Left hindlimb (tissue), 1 donor: ENCODE data around the gene ATG16L1.

Source experiments
- DNase-seq: peaks from one replicate; pipeline ENCODE4 v3.0.0-alpha.2; 2018

Gene ATG16L1

DNA sequence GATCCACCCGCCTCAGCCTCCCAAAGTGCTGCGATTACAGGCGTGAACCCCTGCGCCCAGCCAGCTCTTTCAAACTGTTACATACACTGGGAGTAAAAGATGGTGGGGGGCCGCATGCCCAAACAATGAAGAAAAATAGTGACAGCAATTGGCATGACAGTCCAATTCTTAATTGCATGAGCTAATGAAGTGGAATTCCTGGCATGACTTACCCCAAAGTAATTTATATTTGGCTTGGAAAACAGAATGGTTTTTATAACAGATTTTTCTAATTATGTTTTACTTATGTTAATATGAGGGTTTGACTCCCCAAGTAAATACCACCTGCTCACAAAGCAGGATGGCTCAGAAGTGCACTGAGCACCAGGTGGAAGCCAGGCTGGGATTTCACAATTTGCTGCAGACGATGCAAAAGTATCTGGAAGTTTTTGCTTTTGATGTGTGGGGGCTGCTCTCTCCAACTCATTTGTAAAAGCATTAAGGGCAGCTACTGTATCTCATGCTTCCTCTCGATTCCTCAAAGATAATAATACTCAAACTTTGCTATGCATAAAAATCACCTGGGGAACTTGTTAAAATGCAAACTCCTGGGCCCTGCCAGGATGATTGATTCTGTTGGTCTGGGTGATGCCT is 24.0 kb upstream of the ATG16L1 start:
- DNase-seq: no peak

DNA sequence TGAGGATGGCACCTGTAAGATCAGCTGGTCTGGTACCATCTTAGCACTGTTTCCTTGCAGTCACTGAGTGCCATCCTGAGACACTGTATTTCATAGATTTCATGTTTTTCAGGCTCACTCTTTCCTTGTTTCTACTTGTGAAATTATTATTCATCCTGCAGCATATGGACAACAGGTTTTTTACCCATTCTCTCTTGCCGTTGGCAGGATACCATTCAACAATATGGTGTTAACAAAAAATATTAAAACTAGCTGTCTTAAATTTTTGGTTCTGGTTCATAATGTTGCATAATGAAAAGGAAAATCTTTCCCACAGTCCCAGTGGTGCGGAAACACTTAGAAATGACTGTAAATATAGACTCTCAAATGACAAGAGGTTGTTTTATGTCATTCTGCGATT is 23.1 kb upstream of the ATG16L1 start:
- DNase-seq: no peak

DNA sequence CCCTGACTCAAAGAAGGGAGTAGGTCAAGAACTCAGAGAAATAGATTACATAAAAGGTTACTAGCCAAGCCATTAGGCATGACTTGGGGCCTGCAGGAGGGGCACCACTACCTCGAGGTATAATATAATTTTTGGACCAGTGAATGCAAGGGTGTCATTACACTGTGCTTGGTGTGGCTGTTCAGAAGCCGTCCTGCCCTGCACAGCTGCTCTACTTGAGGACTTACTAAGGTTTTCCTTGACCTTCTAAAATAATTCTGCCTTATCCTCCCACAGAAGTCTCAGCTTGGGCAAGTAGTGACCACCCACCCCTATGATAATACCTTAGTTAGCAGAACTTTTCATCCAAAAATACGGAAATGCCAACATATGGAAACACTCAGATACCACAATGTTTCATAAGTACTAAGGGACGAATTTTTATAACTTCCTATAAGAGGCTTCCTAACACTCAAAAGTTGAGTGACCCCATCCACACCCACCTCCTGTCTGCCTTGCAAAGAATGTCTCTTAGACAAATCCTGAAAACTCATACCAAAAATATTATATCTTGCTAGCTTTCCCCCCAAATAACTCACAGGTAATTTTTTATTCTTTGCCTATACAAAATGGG is 17.7 kb upstream of the ATG16L1 start:
- DNase-seq: no peak

DNA sequence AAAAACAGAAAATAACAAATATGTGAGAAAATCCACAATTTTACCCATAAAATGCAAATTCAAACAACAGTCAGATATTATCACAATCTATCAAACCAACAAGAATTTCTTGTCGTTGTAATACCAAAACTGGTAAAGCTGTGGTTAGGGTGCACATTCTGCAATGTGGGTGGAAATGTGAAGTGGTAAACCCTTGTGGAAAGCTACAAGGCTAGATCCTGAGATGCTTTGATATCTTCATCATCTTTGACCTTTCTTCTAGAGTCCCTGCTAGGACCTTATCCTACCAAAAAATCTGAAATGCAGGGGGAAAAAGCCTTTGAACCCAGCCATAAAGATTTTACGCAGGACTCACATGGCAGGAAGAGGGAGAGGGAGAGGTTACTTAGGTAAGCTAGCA is 17.2 kb upstream of the ATG16L1 start:
- no peak for DNase-seq

DNA sequence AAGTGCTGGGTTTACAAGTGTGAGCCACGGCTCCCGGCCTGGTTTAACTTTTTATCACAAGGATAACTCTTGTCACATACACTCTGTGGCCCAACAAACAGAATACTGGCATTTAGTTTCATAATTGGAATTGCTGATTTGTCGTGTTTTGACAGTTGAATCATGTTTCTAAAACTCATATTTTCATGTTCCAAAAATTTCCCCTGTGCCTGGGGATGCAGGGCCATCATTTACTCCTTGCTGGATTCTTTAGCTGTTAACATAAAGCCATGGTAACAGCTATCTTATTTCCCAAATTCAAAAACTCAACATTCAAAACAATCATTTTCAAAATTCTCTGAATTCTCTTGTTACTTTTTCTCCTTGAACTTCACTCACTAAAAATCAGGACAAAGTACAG is 16.5 kb upstream of the ATG16L1 start:
- DNase-seq: no peak

DNA sequence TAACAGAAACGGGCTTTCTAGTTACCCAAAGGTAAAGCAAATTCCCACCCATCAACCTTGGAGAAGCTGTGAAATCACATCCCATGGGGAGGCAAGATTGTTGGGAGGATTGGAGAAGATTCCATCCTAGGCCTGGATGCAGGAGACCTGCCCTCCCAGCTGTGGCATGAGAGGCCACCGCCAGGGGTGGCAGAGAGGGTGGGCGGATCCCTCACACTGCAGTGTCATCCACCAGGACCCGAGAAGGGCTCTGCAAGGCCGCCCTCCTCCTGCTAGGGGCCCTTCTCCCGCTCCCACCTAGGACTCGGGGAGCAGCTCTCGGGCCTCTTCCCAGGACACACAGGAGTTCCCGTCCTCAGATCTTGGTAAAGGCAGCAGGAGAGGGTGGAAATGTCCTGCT is 15.5 kb upstream of the ATG16L1 start:
- DNase-seq: no peak

DNA sequence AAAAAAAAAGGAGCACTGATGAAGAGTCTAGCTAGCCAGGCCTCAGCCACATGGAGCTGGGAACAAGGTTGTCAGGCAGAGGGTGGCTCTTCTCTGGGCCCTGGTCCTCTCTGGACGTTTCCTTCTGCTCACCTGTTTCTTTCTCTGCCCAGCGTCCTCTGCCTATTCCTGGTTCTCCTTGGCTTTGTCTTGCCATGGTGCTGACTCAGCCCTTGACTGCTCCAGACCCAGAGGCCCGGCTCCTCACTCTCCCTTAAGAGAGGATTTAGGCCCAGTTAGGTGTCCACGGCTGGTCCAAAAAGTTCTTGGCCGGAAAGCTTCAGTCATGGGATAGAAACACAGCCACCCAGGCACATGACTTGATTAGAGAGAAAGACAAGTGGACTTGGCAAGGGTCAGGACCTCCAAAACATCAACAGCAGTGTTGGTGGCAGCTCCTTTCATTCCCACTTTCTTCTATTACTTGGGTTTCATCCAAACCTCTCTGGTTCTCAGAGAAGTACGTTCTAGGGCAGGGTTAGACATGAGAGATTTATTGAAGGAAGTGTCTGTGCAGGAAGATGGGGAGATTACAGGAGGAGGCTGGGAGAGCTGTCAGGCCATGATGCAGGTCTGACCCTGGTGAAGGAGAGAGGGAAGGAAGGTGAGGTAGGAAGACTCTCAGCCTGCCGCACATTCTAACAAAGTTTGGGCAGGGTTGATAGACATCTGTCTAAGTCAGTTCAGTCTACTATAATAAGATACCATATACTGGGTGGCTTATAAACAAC is 14.5 kb upstream of the ATG16L1 start:
- no peak for DNase-seq

DNA sequence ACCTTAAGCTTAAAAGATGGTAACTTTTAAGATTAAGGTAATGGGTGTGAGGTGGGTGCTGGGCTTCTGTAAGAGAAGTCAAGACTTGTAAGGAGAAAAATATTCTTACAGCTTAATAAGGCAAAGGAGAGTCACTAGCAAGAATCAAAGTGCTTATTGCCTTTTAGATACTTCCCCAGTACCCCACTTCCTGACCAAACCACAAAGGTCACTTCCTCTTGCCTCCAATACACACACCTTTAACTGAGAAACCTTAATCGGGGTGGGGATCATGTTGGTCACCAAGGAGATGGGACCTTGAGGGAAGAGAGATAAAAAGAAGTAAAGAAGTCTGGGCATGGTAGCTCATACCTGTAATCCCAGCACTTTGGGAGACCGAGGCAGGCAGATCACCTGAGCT is 10.6 kb upstream of the ATG16L1 start:
- no peak for DNase-seq

DNA sequence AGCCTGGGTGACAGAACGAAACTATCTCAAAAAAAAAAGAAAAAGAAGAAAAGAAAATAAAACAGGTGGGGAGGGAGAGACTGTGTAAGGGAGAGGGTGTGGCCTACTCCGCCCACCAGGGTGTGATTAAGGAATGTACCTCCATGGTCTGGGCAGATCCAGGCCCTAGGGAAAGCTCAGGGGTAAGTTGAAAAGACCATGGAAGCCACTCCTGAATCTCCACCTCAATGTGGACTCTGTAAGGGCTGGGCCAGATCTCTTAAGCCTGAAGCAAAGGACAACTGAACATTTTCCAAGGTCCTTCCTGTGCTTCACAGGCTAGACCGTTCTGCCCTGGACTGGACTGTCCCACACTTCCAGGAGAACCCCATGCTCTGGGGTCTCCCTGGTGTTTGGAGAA is 9.7 kb upstream of the ATG16L1 start:
- DNase-seq: no peak

DNA sequence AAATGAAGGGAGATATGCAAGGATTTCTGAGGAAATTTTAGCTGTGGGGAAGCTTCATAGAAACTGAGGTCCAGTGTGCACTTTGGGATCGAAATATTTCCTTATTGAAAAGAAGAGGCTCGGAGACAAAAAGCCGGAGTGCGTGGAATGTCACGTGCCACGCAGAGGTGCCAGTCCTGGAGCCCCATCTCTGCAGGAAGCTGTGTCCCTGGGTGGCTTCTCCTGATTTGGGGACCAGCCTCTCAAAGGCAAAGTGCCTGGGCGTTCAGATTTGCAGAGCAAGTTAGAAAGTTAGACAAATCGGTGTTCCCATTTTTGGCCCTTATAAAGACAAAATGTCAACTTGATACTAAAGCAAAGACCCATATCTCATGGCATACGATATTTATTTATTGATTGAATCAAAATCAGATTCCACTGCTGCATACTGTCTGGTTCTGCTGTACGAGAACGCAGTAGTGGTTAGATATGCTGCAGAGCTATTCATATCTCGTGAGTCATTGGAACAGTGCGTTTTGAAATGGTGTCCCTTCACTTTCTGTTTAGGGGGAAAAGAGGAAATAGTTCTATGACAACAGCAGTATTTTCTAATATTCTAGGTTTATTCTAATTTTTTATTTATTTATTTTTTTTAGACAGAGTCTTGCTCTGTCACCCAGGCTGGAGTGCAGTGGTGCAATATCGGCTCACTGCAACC is 9.1 kb upstream of the ATG16L1 start:
- DNase-seq: no peak

DNA sequence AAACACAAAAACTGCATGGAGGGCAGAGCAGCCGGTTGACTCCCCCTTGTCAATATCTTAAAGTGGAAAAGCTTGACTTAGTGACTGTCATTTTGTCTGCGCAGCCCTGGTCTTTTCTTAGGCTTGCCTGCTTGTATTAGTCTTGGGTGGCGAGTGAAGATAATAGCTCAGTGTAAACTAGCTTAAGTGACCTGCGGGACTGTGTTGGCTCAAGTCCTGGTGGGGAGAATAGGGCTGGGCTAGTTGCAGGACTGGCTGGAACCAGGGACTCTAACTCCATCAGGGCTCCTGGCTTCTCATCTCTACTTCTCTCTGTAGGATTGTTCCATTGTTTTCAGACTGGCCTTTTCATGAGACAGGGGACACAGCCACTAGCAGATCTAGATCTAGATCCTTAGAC is 8.1 kb upstream of the ATG16L1 start:
- no peak for DNase-seq

DNA sequence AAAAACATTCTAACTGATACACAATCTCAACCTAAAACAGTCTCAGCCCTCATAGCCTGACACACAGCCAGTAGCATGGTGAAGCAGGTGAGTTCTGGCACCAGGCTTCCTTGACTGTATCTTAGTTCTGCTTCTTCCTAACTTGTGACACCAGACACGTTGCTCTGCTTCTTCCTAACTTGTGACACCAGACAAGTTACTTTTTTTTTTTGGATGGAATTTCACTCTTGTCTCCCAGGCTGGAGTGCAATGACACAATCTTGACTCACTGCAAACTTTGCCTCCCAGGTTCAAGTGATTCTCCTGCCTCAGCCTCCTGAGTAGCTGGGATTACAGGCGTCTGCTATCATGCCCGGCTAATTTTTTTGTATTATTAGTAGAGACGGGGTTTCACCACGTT is 6.7 kb upstream of the ATG16L1 start:
- no peak for DNase-seq

DNA sequence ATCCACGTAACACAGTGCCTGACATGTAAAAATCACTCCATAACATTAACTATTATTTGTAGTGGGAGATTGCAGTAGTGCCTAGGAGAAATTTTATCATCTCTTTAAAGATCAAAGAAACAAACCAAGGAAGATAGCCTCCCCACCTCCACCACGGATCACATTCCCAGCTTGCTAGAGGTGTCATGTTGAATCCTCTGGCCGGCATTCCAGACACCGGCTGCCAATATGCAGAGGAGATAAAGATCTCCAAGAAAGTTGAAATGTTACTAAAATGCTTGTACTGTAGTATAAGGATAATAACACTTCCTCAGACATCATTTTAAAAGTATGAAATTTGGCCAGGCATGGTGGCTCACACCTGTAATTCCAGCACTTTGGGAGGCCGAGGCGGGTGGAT is 6.1 kb upstream of the ATG16L1 start:
- DNase-seq: no peak

DNA sequence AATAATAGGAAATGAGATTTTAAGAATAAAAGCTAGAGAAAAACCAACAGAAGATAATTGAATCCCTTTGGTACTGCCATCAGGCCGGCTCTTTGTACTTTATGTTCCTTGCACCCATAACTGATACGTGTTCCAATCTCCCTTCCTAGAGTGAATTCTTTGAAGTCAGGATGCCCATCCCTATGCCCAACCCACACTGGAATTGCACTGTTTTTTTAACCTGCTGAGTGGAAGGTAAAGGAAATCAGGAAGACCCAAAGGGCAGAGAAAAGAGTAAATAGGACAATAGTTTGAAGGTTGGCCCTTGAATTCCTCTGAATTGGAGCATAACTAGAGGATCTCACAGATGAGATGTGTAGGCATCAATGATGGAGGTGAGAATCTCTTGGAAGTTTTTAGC is 4.4 kb upstream of the ATG16L1 start:
- no peak for DNase-seq

DNA sequence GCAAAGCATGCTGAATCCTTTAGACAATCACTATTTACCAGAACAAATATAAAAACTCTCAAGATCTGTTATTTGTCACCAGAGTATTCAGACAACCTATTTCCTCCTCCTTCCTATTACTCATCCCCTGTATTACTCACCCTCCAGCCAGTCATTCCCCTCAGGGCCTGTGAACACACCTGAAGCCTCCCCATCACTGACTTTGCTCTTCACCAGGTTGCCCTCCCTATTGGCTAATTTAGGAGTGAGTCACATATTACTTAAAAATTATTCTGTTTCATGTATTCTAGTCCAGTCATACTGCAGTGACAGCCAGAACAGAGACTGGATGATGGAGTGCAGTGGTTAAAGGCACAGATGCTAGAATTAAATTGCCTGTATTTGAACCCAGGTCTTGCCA is 3.7 kb upstream of the ATG16L1 start:
- DNase-seq: no peak

DNA sequence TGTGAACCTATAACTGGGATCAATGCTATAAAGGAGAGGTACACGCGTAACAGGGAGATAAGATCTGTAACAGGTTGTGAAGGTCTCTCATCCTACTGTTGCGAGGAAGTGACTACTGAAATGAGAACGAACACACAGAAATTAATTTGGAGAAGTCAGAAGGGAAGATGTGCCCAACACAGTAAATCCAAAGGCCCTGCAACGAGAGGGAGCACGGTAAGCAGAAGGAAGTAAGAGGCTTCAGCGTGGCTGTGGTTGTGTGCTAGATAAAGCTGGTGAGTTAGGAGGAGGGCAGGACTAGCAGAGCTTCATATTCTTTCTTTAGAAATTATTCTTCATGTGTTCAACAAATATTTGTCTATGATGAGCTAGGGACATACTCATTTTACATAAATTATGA is 2.5 kb upstream of the ATG16L1 start:
- DNase-seq: no peak

DNA sequence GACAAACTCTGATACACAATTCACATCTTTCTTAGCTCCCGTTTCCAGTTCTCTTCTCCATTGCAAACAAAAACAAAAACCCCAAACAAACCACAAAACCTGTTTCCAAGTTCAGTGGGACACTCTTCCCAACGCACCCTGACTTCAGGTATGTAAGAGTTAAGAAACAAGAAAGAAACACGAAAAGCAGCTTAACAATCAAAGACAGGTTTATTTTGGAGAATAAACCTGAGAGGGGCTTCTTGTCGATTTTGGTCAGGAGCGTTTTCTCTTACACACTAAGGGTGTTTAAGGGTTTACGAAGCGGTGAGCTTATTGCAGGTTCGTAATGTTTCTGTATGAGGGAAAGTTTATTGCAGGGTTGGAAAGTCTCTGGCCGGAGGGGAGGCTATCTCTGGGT is 905 bp upstream of the ATG16L1 start:
- no peak for DNase-seq

DNA sequence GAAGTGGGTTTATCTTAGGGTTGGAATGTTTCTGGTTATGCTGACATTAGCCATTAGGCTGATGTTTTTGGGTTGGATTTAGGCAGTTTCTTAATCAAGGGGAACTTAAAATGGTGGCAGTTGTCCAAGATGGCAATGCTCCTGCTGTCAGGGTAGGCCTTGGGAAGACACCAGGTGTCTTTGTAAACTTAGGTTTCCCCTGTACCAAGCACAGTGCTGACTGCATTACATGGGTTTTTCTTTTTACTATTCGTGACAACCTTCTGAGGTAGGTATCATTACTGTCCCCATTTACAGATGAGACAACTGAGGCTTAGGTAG is 528 bp upstream of the ATG16L1 start:
- DNase-seq: no peak

DNA sequence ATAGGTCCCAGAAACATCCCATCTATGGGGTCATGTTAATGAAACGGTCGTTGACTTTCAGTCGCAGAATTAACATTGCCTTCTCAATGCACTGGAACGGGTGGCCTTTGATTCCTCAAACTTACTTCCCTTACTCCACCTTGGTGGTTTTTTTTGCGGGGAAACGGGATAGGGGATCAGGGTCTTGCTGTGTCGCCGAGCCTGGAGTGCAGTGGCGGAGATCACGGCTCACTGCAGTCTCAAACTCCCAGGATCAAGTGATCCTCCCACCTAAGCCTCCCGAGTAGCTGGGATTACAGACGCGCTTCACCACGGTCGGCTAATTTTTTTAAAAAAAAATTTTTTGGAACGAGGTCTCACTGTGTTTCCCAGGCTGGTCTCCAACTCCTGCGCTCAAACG is 754 bp downstream of the ATG16L1 start:
- no peak for DNase-seq

DNA sequence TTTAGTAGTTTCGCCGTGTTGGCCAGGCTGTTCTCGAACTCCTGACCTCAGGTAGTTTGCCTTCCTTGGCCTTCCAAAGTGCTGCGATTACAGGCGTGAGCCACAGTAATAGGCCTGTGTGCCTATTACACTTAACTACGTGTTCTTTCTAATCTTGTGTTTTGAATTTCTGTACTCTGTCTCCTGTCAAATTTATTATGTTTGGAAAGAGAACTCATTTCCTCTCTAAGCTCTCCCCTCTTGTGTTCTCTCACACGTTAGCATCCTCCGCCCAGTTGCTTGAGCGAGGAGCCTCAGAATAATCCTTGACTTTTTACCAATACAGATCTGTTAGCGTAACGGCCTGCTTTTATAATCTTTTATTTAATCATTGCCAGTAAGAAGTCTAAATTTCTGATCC is 3.7 kb downstream of the ATG16L1 start:
- no peak for DNase-seq

DNA sequence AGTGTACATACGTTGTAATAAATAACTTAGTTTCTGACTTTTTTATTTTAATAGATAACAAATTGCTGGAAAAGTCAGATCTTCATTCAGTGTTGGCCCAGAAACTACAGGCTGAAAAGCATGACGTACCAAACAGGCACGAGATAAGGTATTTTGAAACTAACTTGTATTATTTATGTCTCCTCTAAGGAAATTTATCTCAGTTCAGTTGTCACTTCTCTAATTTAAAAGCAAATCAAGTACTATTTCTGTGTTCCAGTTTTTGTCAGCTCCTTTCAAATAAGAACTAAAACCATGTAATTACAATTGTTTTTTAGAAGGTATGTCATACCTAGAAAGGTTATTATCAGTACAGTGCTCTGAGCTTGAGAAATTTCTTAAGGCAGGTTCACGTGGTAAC is 4.6 kb downstream of the ATG16L1 start:
- DNase-seq: no peak

DNA sequence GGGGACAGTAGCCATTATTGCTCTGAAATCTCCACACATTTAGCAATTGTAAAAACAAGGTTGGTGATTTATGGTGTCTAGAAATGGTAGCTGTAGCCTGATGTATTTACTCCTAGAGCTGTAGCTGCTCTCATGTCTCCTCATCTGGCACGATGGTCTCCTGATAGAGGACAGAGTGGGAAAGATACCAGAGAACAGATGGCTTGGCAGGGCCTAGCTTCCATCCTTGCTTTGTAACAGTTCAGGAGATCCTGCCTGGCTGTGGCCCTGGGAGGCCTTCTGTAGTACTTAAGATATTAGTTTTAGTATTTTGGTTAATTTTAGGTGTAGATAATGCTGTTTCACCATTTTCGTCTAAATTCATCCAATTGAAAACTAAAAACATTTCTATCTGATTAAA is 6.7 kb downstream of the ATG16L1 start:
- DNase-seq: no peak

DNA sequence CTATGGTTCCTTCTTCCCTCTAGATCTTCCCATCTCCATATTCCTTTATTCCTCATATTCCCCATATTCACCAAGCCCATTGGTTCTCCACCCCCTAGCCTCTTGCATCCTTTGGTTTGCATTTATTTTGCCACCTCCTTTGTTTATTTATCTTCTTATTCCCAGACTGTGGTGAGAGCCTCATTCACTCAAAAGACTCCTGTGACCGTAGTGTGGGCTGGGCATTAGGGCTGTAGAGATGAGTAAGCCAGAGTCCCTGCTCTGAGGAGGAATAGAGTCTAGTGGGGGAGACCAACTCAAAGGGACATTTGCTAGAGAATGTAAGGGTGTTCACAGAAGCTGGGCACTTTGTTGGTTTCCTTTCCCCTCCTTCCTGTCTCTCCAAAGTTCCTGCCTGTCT is 8.3 kb downstream of the ATG16L1 start:
- no peak for DNase-seq

DNA sequence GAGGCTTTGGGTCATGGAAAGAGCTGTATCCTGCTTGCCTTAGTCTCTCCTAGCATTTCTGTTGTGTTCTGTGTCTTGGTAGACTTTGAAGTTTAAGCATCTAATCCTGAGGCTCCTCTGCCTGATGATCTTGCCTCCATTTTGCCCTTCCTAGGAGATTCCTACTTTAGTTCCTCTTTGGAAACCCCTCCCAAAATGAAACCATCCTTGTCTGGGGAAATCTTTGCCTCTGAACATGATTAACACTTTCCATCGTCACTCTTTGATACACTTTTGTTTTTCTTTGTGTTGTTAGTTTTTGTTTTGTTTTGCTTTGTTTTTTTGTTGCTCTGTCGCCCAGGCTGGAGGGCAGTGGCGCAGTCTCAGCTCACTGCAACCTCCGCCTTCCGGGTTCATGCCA is 9.2 kb downstream of the ATG16L1 start:
- DNase-seq: no peak
